Fibroblast of lung (primary cell): ENCODE results near the gene RITA1.

Experiments used
- EZH2 ChIP-seq: IDR thresholded peaks from 2 replicates; pipeline ENCODE4 v1.5.1; 2012; ENCODE audit warnings: low read length, control low read depth, mild to moderate bottlenecking; ENCODE audit errors: missing control alignments
- TF ChIP-seq, protein P1 (sequence below), 2 donors: IDR thresholded peaks in 1 of 2; conservative IDR thresholded peaks in 1 of 2; 1 replicate in 1 of 2; 2 replicates in 1 of 2; pipeline ENCODE4 v1.5.1; 2011 to 2012; ENCODE audit warnings: low read length in 2 of 2, control low read depth in 1 of 2, inconsistent platforms in 1 of 2, low read depth in 1 of 2, mild to moderate bottlenecking in 1 of 2

- TF ChIP-seq, protein P1, sequence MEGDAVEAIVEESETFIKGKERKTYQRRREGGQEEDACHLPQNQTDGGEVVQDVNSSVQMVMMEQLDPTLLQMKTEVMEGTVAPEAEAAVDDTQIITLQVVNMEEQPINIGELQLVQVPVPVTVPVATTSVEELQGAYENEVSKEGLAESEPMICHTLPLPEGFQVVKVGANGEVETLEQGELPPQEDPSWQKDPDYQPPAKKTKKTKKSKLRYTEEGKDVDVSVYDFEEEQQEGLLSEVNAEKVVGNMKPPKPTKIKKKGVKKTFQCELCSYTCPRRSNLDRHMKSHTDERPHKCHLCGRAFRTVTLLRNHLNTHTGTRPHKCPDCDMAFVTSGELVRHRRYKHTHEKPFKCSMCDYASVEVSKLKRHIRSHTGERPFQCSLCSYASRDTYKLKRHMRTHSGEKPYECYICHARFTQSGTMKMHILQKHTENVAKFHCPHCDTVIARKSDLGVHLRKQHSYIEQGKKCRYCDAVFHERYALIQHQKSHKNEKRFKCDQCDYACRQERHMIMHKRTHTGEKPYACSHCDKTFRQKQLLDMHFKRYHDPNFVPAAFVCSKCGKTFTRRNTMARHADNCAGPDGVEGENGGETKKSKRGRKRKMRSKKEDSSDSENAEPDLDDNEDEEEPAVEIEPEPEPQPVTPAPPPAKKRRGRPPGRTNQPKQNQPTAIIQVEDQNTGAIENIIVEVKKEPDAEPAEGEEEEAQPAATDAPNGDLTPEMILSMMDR (conservative IDR thresholded peaks at IDR 0.05 in 1 of 2, IDR thresholded peaks at IDR 0.05 in 1 of 2; ENCODE audit: low read depth in 1 of 2, low read length in 2 of 2) = no peak
- TF ChIP-seq EZH2 = no peak
Observed at GRCh38 chr12:113200021-113200797, 14.7 kb downstream of the RITA1 start.
